Loucy (cell line): Measurements from ENCODE around the gene TNK1.
A peak's percentile ranks its signal among the peaks of the same experiment; 100 is the strongest.
"Not testable (repeated sequence)": the region's sequence is repeated elsewhere in the genome, so short reads cannot be mapped to it uniquely, and the experiment has no call there.

Source experiments
- H2AFZ ChIP-seq: fragments of 200-600 bp; sonication (generic); 2 replicates; pipeline ENCODE4 v1.6.0; 2016; ENCODE audit warnings: antibody characterized with exemption, mild to moderate bottlenecking, low read length, moderate library complexity
- H3F3A ChIP-seq: fragments of 200-600 bp; 2 replicates; pipeline ENCODE4 v1.6.0; 2016; ENCODE audit warnings: antibody characterized with exemption, low read depth, mild to moderate bottlenecking
- H3K27me3 ChIP-seq: fragments of 200-600 bp; sonication (generic); 2 replicates; pipeline ENCODE4 v1.6.1; 2014; ENCODE audit warnings: low read length, mild to moderate bottlenecking; ENCODE audit not compliant: insufficient read depth, poor library complexity, severe bottlenecking
- H3K36me3 ChIP-seq: fragments of 200-600 bp; sonication (generic); 2 replicates; pipeline ENCODE4 v1.6.1; 2016; ENCODE audit warnings: low read length; ENCODE audit not compliant: insufficient read depth
- H3K4me1 ChIP-seq: fragments of 200-600 bp; sonication (generic); 2 replicates; pipeline ENCODE4 v1.5.1; 2014; ENCODE audit warnings: low read length, mild to moderate bottlenecking; ENCODE audit not compliant: insufficient read depth, poor library complexity, severe bottlenecking
- H3K4me2 ChIP-seq: fragments of 200-600 bp; sonication (generic); 2 replicates; pipeline ENCODE4 v1.6.0; 2014; ENCODE audit warnings: antibody characterized with exemption, low read length, low read depth, mild to moderate bottlenecking; ENCODE audit not compliant: poor library complexity, severe bottlenecking
- H3K4me3 ChIP-seq: fragments of 200-600 bp; sonication (generic); 2 replicates; pipeline ENCODE4 v1.5.1; 2014; ENCODE audit warnings: low read length, mild to moderate bottlenecking, mixed read lengths; ENCODE audit not compliant: poor library complexity, severe bottlenecking
- H3K79me2 ChIP-seq: fragments of 200-600 bp; sonication (generic); 2 replicates; pipeline ENCODE4 v1.6.1; 2014; ENCODE audit warnings: low read length; ENCODE audit not compliant: insufficient read depth
- H3K9ac ChIP-seq: fragments of 200-600 bp; sonication (generic); 2 replicates; pipeline ENCODE4 v1.6.0; 2014; ENCODE audit warnings: mild to moderate bottlenecking, low read depth, low read length, moderate library complexity; ENCODE audit not compliant: poor library complexity, severe bottlenecking
- H3K9me2 ChIP-seq: fragments of 200-600 bp; sonication (generic); replicated peaks from 2 replicates; pipeline ENCODE4 v1.6.1; 2016; ENCODE audit warnings: low read depth, low read length, mixed read lengths
- H3K9me3 ChIP-seq: fragments of 200-600 bp; sonication (generic); 2 replicates; pipeline ENCODE4 v1.6.1; 2014; ENCODE audit warnings: mild to moderate bottlenecking, antibody characterized with exemption, low read length, low read depth; ENCODE audit not compliant: insufficient read depth
- H4K20me1 ChIP-seq: fragments of 200-600 bp; sonication (generic); 2 replicates; pipeline ENCODE4 v1.6.0; 2014; ENCODE audit warnings: antibody characterized with exemption, low read length, mild to moderate bottlenecking; ENCODE audit not compliant: insufficient read depth, poor library complexity, severe bottlenecking
- CTCF ChIP-seq: fragments of 200-600 bp; sonication (generic); conservative IDR thresholded peaks from 2 replicates; pipeline ENCODE4 v1.5.1; 2014; ENCODE audit warnings: mild to moderate bottlenecking, antibody characterized with exemption, low read length
- EZH2phosphoT487 ChIP-seq: fragments of 200-600 bp; IDR thresholded peaks from 2 replicates; pipeline ENCODE4 v1.6.1; 2018; ENCODE audit warnings: antibody characterized with exemption, mild to moderate bottlenecking, moderate library complexity, borderline replicate concordance

TNK1 gene

GRCh38 chr17:7380855-7381683 lies at the start of gene TNK1:
Gene TNK1, plus strand, starts transcription at chr17:7381089. Its CDS starts 1,838 bp downstream, at chr17:7382927.
- no peaks in the 10 kb centered on the region for H3K9me2 ChIP-seq
- no peaks in the 10 kb centered on the region for H3K9me3 ChIP-seq
- H3K36me3 ChIP-seq = no peaks in the 10 kb centered on the region
- TF ChIP-seq CTCF = no peak
- TF ChIP-seq EZH2phosphoT487 = no peak
- H3K4me2 ChIP-seq = no peak within 1 kb of the TSS
- no peaks in the 10 kb centered on the region for H4K20me1 ChIP-seq
- no peaks in the 10 kb centered on the region for H3K4me1 ChIP-seq
- H3K27me3 ChIP-seq = no peaks in the 10 kb centered on the region
- no peaks in the 10 kb centered on the region for H3K79me2 ChIP-seq
- H2AFZ ChIP-seq = no peak within 1 kb of the TSS
- H3F3A ChIP-seq = no peaks in the 10 kb centered on the region
- no peak within 1 kb of the TSS for H3K4me3 ChIP-seq
- no peak within 1 kb of the TSS for H3K9ac ChIP-seq

GRCh38 chr17:7332111-7332510 lies 48.8 kb upstream of the TNK1 start:
- Histone ChIP-seq H3K4me2 (no peak overlapping the region), H3K36me3 (no peaks in the 10 kb centered on the region), H2AFZ (no peak overlapping the region), H3K4me3 (no peak overlapping the region), H3K9me2 (no peaks in the 10 kb centered on the region), H3K4me1 (peaks cover 43% of the 10 kb centered on the region), H3F3A (0 out of 2 replicates have a peak, but pooled peaks cover 2% of the 10 kb centered on the region), H3K9me3 (no peaks in the 10 kb centered on the region), H3K79me2 (peaks cover 39% of the 10 kb centered on the region), H3K27me3 (no peaks in the 10 kb centered on the region), H3K9ac (peak overlapping the region; percentile 30), H4K20me1 (peaks cover 6% of the 10 kb centered on the region)
- no peak for TF ChIP-seq EZH2phosphoT487

DNA sequence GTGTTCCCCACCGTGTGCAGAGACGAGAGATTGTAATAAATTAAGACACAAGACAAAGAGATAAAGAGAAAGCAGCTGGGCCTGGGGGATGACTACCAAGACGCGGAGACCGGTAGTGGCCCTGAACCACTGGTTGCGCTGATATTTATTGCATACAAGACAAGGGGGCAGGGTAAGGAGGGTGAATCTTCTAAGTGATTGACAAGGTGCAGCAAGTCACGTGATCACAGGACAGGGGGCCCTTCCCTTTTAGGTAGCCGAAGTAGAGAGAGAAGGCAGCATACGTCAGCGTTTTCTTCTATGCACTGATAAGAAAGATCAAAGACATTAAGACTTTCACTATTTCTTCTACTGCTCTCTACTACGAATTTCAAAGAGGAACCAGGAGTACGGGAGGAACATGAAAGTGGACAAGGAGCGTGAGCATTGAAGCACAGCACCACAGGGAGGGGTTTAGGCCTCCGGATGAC lies 48.3 kb upstream of the TNK1 start:
- H3K4me2 ChIP-seq, H3K9me3 ChIP-seq, H3K36me3 ChIP-seq, H3F3A ChIP-seq, H3K27me3 ChIP-seq, H2AFZ ChIP-seq, H3K4me3 ChIP-seq, H3K9ac ChIP-seq, H3K9me2 ChIP-seq: not testable (repeated sequence)
- Histone ChIP-seq H3K4me1 (peaks cover 45% of the 10 kb centered on the region), H4K20me1 (peaks cover 10% of the 10 kb centered on the region), H3K79me2 (peaks cover 39% of the 10 kb centered on the region)

DNA sequence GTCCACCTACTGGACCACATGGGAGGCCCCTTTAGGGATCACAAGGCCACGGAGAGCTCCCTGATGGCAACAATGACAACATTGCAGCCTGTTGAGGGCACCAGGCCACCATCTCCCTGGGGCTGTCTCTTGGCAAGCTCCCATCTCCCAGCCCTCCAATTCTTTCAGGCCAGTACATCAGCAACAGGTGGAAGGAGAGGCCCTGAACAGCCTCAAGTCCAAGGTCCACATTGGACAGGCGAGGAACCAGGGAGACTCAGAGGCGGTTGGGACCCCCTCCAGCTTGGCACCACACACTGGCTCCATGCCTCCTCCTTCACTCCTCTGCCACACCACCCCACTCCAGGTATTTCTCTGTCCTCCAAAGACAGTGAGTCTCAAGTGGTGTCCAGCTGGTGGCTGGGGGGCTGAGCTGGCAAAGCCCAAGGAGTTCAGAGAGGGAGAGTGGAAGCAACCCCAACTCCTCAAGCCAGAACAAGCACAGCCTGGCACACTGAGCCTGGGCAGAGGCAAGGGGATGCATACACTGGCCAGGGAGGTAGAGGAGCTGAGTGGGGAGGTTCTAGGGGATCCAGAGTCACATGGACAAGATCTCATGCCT lies 45.9 kb upstream of the TNK1 start:
- H3K9ac ChIP-seq = peak overlapping the region; percentile 99
- no peaks in the 10 kb centered on the region for H3K36me3 ChIP-seq
- H3K9me2 ChIP-seq = no peaks in the 10 kb centered on the region
- peaks cover 50% of the 10 kb centered on the region for H3K79me2 ChIP-seq
- H3F3A ChIP-seq = 0 out of 2 replicates have a peak, but pooled peaks cover 2% of the 10 kb centered on the region
- H3K4me3 ChIP-seq = no peak overlapping the region
- peaks cover 27% of the 10 kb centered on the region for H4K20me1 ChIP-seq
- H3K4me2 ChIP-seq = peak overlapping the region; percentile 88
- H3K9me3 ChIP-seq = no peaks in the 10 kb centered on the region
- no peaks in the 10 kb centered on the region for H3K27me3 ChIP-seq
- H3K4me1 ChIP-seq = peaks cover 54% of the 10 kb centered on the region
- H2AFZ ChIP-seq = no peak overlapping the region
- no peak for TF ChIP-seq EZH2phosphoT487
- TF ChIP-seq CTCF = no peak

- not testable (repeated sequence) for H3F3A ChIP-seq, H3K9me2 ChIP-seq, H3K9me3 ChIP-seq, H3K27me3 ChIP-seq, H3K36me3 ChIP-seq, H2AFZ ChIP-seq
- Histone ChIP-seq H4K20me1 (peaks cover 33% of the 10 kb centered on the region), H3K4me3 (peak overlapping the region; percentile 99), H3K4me2 (peak overlapping the region; percentile 88), H3K79me2 (peaks cover 55% of the 10 kb centered on the region), H3K4me1 (peaks cover 52% of the 10 kb centered on the region), H3K9ac (peak overlapping the region; percentile 99)
Measured at GRCh38 chr17:7335765-7336164, 45.1 kb upstream of the TNK1 start.
